GM19467 (cell line): ENCODE data around the gene EIF4G1.

Source experiments
- ATAC-seq: cut with Tn5 transposase; IDR thresholded peaks from one replicate; pipeline ENCODE4 v1.9.1; 2021; ENCODE audit warnings: mild to moderate bottlenecking, moderate library complexity; ENCODE audit not compliant: unreplicated experiment

Gene EIF4G1

GRCh38 chr3:184361932-184362667, 47.7 kb downstream of the EIF4G1 start:
- ATAC-seq = no peak

DNA sequence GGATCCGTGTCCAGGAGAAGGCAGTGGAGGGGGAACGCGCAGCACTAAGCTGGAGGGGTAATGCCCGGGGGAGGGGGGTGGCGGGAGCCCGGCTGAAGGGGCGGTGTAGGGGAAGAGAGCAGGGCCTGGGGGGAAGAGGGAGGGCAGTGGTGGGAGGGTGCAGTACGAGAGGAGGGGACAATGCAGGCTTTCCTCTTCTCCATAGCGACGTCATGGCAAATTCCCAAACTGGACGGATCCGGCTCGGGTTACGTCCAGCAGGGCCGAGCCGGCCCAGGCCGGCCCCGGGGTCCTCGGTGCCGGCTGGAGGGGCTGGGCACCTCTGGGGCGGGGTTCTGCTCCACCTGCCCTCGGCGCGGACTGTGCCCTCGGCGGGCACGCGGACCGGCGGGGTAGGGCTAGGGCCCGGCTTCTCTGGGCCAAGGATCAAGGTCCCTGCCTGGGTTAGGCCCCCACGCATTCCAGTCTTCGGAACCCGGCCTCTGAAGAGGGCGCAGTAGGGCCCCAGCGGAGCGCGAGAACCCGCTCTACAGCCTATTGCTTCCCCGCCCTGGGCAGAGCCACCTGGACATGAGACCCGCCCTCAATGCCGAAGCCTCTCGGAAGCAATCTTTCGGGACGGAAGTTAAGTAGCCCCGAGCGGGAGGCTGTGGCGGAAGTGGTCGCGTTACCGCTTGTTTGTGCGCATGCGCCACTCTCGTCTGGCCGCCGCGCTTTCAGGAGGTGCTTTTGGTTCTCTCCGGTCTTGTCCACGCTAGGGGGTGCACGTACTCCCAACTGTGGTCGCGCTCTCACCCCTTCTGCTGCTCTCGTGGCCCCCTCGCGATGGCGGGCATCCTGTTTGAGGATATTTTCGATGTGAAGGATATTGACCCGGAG, 48.5 kb downstream of the EIF4G1 start:
- peak; percentile 80 for ATAC-seq

DNA sequence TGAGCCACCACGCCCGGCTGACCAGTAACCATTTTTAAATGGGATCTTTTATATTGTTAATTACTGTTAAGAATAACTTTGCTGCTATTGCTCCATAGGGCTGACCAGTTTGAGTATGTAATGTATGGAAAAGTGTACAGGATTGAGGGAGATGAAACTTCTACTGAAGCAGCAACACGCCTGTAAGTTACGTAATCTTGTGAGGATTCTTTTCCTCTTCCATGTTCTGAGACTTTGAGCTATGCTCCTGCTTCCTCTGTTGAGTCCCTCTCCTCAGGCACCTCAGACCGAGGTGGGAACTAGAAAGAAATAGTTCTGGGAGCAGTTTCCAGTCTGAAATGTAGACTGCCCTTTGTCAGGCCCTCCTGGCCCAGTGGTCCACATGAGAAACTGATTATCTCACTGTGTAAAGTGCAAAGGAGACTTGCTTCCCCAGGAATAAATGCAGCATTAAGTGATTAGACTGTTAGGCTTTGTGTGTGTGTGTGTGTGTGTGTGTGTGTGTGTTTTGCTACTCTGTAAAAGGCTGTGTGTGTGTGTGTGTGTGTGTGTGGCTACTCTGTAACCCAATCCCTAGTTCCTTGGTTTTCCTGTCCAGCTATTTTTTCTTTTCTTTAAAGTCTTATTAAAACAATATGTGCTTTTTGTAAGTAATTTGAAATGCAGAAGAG, 52.3 kb downstream of the EIF4G1 start:
- no peak for ATAC-seq

DNA sequence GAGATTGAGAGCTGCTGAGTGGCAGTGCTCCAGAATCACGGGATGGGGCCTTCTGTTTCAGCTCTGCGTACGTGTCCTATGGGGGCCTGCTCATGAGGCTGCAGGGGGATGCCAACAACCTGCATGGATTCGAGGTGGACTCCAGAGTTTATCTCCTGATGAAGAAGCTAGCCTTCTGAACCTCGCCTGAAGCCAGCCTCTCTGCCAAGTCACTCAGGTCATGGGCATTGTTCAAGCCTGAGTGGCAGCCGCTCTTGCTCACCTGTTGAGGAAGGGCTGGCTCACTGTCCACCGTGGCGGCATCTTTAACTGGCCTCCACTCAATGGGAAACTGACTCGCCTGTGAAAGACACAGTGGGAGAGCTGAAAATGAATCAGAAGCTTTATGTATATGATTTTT, 53.7 kb downstream of the EIF4G1 start:
- ATAC-seq = no peak

- ATAC-seq = no peak
Measured at GRCh38 chr3:184368586-184369183, 54.3 kb downstream of the EIF4G1 start.

GRCh38 chr3:184371570-184372018, 57.2 kb downstream of the EIF4G1 start:
- peak; percentile 80 for ATAC-seq

- no peak for ATAC-seq
Measured at GRCh38 chr3:184372296-184372821, 58.0 kb downstream of the EIF4G1 start.

DNA sequence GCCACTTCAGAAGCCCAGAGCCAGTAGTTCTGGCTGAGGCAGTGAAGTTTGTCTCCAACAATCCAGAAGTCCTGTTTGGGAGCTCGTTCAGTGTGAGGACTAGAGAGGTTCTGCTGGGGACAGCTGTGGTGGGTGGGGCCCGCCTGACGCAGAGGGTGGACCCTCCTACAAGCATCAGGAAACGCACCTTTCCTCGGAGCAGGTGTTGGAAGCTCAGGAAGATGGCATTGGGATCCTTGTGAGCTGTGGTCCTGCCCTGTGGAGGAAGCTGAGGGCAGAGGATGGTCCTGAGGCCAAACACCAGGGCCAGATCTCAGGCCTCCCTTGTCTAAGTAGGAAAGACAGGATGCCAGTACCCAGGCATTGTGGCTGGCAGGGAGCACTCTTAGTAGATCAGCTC, 58.5 kb downstream of the EIF4G1 start:
- ATAC-seq = no peak

DNA sequence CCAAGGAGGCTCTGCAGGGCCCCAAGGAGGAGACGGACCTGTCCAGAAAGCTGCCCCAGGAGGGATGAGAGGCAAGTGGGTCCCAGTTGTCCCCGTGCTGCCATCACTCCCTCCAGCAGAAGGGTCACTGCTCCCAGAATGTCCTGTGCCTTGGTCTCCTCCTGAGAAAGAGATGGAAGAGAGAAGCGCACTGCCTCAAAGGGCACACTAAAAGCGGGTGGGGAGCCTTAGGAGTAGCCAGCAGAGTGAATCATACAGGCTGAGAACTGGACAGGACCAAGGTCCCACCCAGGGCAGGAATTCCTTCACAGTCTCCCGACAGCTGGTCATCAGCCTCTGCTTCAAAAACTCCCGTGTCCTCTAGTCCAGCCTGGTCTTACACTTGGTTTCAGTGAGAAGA, 59.0 kb downstream of the EIF4G1 start:
- ATAC-seq = no peak

- ATAC-seq = no peak
Measured at GRCh38 chr3:184375747-184376461, 61.5 kb downstream of the EIF4G1 start.

DNA sequence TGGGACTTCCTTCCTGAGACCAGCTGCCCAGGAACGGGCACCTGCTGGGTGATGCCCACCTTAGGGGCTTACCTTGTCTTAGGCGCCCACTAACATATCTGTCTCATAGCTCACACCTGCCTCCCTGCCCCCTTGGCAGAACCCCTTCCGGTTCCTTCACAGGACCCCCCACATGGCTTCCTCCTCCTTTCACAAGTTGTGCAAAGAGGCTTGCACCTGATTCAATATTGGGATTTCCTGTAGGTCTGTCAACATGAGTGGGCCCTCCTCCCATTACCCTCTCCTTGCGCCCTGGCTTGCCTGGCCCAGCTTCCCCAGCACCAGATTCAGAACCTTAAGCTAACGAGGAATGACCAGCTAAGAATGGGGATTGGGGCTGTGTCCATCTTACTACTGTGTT, 63.0 kb downstream of the EIF4G1 start:
- ATAC-seq = no peak

DNA sequence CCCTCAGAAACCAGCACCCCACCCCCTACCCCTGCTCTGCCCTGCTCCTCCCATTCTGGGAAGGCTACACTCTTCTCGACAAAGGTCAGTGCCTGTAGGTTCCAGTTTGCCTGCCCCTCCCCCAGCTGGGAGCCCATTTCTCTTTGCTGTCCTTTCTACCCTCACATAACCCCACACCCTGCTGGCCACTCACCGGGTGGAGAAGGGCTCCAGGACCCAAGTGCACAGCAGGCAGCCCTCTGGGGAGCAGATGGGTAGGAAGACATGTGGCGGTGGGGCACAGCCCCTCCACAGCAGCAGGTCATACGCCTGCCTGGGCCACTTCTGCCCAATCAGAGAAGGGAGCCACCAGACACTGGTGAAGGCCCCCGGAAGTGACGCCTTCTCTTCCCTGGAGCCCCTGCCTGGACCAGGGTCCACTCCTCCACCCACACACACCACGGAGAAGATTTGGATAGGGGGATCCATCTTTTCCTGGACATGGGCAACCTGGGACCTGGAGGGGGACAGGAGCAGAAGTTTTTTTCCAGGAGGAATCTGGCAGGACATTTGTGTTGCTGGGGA, 63.6 kb downstream of the EIF4G1 start, which contains the start of gene THPO:
Gene THPO (minus strand): TSS at position 326 of the 564 bp plus-strand sequence. CDS start 1,948 bp downstream, outside the sequence.
- ATAC-seq = no peak

- ATAC-seq = no peak
Measured at GRCh38 chr3:184378651-184379357, 64.4 kb downstream of the EIF4G1 start.

- ATAC-seq = no peak
Measured at GRCh38 chr3:184379358-184380184, 65.2 kb downstream of the EIF4G1 start, which contains the start of gene CHRD. Gene CHRD (plus strand): TSS chr3:184380054. CDS start chr3:184380319, 265 bp downstream.

DNA sequence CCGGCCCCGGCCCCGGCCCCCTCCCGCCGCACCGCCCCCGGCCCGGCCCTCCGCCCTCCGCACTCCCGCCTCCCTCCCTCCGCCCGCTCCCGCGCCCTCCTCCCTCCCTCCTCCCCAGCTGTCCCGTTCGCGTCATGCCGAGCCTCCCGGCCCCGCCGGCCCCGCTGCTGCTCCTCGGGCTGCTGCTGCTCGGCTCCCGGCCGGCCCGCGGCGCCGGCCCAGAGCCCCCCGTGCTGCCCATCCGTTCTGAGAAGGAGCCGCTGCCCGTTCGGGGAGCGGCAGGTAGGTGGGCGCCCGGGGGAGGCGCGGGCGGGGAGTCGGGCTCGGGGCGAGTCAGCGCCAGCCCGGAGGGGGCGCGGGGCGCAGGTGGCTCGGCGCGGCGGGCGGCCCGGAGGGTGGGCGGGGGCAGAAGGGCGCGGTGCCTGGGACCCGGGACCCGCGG, 65.8 kb downstream of the EIF4G1 start:
- no peak for ATAC-seq

DNA sequence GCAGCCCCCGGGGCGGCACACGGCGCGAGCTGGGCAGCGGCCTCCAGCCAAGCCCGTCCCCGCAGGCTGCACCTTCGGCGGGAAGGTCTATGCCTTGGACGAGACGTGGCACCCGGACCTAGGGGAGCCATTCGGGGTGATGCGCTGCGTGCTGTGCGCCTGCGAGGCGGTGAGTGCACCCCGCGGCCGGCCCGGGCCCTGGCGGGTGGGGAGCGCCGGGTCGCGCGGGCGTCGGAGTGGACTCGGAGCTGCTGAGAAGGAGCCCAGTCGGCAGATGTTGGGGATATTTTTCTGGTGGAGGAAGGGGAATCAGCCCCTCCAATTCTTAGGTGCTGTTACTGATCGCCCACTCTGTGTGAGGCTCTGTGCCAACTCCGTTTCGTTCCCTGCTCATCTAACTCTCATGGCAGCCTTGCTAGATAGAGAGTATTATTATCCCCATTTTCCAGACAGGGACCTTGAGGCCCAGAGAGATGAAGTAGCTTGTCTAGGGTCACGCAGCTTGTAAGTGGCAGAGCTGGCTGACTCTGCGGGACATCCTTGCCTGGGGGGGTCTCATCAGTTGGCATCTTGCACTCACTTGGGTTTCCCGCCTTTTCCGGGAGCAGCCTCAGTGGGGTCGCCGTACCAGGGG, 66.3 kb downstream of the EIF4G1 start:
- no peak for ATAC-seq
